ENCODE data around the gene PPP2CA.
A peak's percentile ranks its signal among the peaks of the same experiment; 100 is the strongest.
"Not testable (repeated sequence)": the region's sequence is repeated elsewhere in the genome, so short reads cannot be mapped to it uniquely, and the experiment has no call there.

The PPP2CA gene

GRCh38 chr5:134245101-134245604 is 19.3 kb upstream of the PPP2CA start:
- DNase-seq: no peak

GRCh38 chr5:134242146-134242545 is 16.3 kb upstream of the PPP2CA start:
- no peak for DNase-seq

GRCh38 chr5:134240421-134240962 is 14.6 kb upstream of the PPP2CA start:
- DNase-seq: no peak

- DNase-seq: no peak
Measured at GRCh38 chr5:134236820-134237219, 10.9 kb upstream of the PPP2CA start.

- no peak for DNase-seq
Measured at GRCh38 chr5:134236318-134236717, 10.4 kb upstream of the PPP2CA start.

- DNase-seq: no peak
Measured at GRCh38 chr5:134228624-134229023, 2.8 kb upstream of the PPP2CA start.

GRCh38 chr5:134227776-134228175 is 1.9 kb upstream of the PPP2CA start:
- no peak for DNase-seq

- DNase-seq: no peak
Measured at GRCh38 chr5:134227259-134227658, 1.4 kb upstream of the PPP2CA start.

GRCh38 chr5:134226441-134227192 is 744 bp upstream of the PPP2CA start:
- peak in 2 of 4 experiments; percentile 78 to 79 for DNase-seq

- peak; percentile 33 to 49 (median 42) for DNase-seq
Measured at GRCh38 chr5:134224888-134225779, 739 bp downstream of the PPP2CA start.

GRCh38 chr5:134223406-134224248 is 2.2 kb downstream of the PPP2CA start:
- DNase-seq: no peak

GRCh38 chr5:134221690-134222089 is 4.2 kb downstream of the PPP2CA start:
- not testable (repeated sequence) for DNase-seq

- no peak for DNase-seq
Measured at GRCh38 chr5:134215757-134216156, 10.1 kb downstream of the PPP2CA start.

GRCh38 chr5:134211263-134212031 is 14.4 kb downstream of the PPP2CA start:
- not testable (repeated sequence) for DNase-seq

GRCh38 chr5:134209477-134210245 is 16.2 kb downstream of the PPP2CA start:
- DNase-seq: no peak

GRCh38 chr5:134207696-134208095 is 18.2 kb downstream of the PPP2CA start:
- no peak for DNase-seq

- no peak for DNase-seq
Measured at GRCh38 chr5:134206627-134207160, 19.2 kb downstream of the PPP2CA start.

- no peak for DNase-seq
Measured at GRCh38 chr5:134204575-134204974, 21.3 kb downstream of the PPP2CA start.

GRCh38 chr5:134203630-134204029 is 22.2 kb downstream of the PPP2CA start:
- no peak for DNase-seq

- DNase-seq: no peak
Measured at GRCh38 chr5:134195666-134196065, 30.2 kb downstream of the PPP2CA start.

- DNase-seq: no peak
Measured at GRCh38 chr5:134189031-134189430, 36.8 kb downstream of the PPP2CA start.

Data from activated CD4-positive, CD25-positive, alpha-beta regulatory T cell (primary cell).